Ureter (tissue), 1 donor: Measurements from ENCODE around the gene ATF7IP2. TPM values are rescaled to one million over a fixed set of nuclear protein-coding genes. Genes with fewer than 3 reads are reported as not detected.
A peak's percentile ranks its signal among the peaks of the same experiment; 100 is the strongest.
"Not testable (repeated sequence)": the region's sequence is repeated elsewhere in the genome, so short reads cannot be mapped to it uniquely, and the experiment has no call there.

Experiments used
- DNase-seq: peaks from one replicate; pipeline ENCODE4 v3.0.0-alpha.2; 2020; ENCODE audit warnings: low spot score
- total RNA-seq: library from RNA; stranded (reverse); gene quantifications from one replicate; pipeline ENCODE4 v1.2.4, GENCODE V29; 2023
- donor health status: DM: yes; HTN: yes; CAD: no.

The ATF7IP2 gene
- total RNA-seq, 1 donor from 2014 or later: 50.4 TPM

- not testable (repeated sequence) for DNase-seq
Measured at GRCh38 chr16:10452208-10453158, 66.6 kb downstream of the ATF7IP2 start.

GRCh38 chr16:10453159-10453510 is 67.3 kb downstream of the ATF7IP2 start:
- no peak for DNase-seq

GRCh38 chr16:10465821-10466220 is 80.0 kb downstream of the ATF7IP2 start:
- DNase-seq: no peak

- no peak for DNase-seq
Measured at GRCh38 chr16:10466313-10466712, 80.5 kb downstream of the ATF7IP2 start.

GRCh38 chr16:10466861-10467260 is 81.0 kb downstream of the ATF7IP2 start:
- no peak for DNase-seq

- not testable (repeated sequence) for DNase-seq
Measured at GRCh38 chr16:10476636-10477035, 90.8 kb downstream of the ATF7IP2 start.

- no peak for DNase-seq
Measured at GRCh38 chr16:10480151-10480550, 94.3 kb downstream of the ATF7IP2 start.

GRCh38 chr16:10485159-10485558 is 99.3 kb downstream of the ATF7IP2 start:
- no peak for DNase-seq

- no peak for DNase-seq
Measured at GRCh38 chr16:10485698-10486382, 100.0 kb downstream of the ATF7IP2 start.

- no peak for DNase-seq
Measured at GRCh38 chr16:10490141-10490540, 104.3 kb downstream of the ATF7IP2 start.

- DNase-seq: no peak
Measured at GRCh38 chr16:10493276-10493675, 107.4 kb downstream of the ATF7IP2 start.

- no peak for DNase-seq
Measured at GRCh38 chr16:10494343-10495030, 108.6 kb downstream of the ATF7IP2 start.

- no peak for DNase-seq
Measured at GRCh38 chr16:10495031-10495345, 109.1 kb downstream of the ATF7IP2 start.

GRCh38 chr16:10497132-10498101 is 111.6 kb downstream of the ATF7IP2 start:
- DNase-seq: no peak

- DNase-seq: no peak
Measured at GRCh38 chr16:10500582-10500981, 114.7 kb downstream of the ATF7IP2 start.

- no peak for DNase-seq
Measured at GRCh38 chr16:10501016-10501607, 115.3 kb downstream of the ATF7IP2 start.

GRCh38 chr16:10502776-10503175 is 116.9 kb downstream of the ATF7IP2 start:
- DNase-seq: no peak

GRCh38 chr16:10504404-10504885 is 118.6 kb downstream of the ATF7IP2 start:
- no peak for DNase-seq

- not testable (repeated sequence) for DNase-seq
Measured at GRCh38 chr16:10505286-10505685, 119.4 kb downstream of the ATF7IP2 start.

- peak; percentile 74 for DNase-seq
Measured at GRCh38 chr16:10509534-10510025, 123.7 kb downstream of the ATF7IP2 start.

- DNase-seq: no peak
Measured at GRCh38 chr16:10510279-10510678, 124.4 kb downstream of the ATF7IP2 start.
